ENCODE measurements around the gene FTMT.
"Not testable (repeated sequence)": the region's sequence is repeated elsewhere in the genome, so short reads cannot be mapped to it uniquely, and the experiment has no call there.

Gene FTMT

DNA sequence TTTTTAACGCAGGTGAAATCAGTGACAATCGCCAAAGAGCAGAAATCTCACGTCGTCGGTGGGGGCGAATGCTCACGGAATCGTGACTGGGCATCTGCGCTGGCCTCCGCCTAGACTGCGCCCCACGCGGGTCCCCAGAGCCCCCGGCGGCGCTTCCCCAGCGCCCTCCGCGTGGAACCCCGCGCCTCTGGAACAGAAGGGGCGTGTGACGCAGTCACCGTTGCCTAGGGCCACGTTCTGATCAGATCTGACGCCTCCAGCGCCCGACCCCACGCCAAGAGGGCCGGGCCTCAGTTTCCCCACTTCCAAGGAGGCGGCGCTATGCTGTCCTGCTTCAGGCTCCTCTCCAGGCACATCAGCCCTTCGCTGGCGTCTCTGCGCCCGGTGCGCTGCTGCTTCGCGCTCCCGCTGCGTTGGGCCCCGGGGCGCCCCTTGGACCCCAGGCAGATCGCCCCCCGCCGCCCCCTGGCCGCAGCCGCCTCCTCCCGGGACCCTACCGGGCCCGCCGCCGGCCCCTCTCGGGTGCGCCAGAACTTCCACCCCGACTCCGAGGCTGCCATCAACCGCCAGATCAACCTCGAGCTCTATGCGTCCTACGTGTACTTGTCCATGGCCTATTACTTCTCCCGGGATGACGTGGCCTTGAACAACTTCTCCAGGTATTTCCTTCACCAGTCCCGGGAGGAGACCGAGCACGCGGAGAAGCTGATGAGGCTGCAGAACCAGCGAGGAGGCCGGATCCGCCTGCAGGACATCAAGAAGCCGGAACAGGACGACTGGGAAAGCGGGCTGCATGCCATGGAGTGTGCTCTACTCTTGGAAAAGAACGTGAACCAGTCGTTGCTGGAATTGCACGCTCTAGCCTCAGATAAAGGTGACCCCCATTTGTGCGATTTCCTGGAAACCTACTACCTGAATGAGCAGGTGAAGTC, at the start of gene FTMT:
TSS of gene FTMT (plus strand) at position 240 of the 932 bp plus-strand sequence. CDS start at position 322, 82 bp downstream.
- DNase-seq, result no peak
- ATAC-seq, result no peak

DNA sequence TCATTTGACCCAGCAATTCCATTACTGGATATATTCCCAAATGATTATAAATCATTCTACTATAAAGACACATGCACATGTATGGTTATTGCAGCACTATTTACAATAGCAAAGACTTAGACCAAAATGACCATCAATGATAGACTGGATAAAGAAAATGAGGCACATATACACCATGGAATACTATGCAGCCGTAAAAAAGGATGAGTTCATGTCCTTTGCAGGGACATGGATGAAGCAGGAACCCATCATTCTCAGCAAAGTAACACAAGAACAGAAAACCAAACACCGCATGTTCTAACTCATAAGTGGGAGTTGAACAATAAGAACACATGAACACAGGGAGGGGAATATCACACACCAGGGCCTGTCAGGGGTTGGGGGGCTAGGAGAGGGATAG, 46.4 kb upstream of the FTMT start:
- not testable (repeated sequence) for ATAC-seq, DNase-seq

DNA sequence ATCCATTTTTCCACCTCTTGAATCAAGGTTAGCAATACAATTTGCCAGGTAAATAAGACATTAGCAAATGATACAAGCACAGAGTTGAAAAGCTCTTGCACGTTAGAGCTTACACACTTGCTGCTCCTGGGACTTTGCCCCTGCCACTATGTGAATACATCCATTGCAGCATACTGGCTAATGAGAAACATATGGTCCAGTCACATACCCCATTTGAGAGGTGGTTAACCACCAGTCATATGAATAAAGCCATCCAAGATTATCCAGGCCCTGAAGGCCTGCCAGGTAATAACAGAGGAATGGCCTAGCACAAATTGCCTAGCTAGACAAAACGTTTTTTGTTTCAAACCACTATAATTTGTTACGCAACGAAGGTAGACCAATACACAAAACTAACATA, 45.8 kb upstream of the FTMT start:
- DNase-seq, result no peak
- no peak for ATAC-seq

DNA sequence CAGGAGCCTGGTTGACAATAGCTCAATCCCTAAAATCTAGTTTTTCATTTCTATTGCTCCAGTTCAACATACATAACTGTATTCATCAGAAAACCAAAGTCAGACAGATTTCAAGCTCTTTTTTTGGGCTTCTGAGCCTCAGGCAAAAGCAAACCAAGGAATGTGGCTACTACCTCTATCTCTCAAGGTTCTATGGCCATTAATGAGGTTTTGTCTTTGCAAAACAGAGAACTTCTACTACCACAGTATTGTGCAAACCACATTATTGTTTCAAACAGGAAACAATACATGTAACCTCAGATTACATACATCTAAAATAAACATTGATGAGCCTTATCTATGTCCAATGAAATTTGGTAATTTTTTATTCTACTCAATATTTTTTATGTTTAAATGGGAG, 35.5 kb upstream of the FTMT start:
- no peak for DNase-seq
- ATAC-seq, result no peak

DNA sequence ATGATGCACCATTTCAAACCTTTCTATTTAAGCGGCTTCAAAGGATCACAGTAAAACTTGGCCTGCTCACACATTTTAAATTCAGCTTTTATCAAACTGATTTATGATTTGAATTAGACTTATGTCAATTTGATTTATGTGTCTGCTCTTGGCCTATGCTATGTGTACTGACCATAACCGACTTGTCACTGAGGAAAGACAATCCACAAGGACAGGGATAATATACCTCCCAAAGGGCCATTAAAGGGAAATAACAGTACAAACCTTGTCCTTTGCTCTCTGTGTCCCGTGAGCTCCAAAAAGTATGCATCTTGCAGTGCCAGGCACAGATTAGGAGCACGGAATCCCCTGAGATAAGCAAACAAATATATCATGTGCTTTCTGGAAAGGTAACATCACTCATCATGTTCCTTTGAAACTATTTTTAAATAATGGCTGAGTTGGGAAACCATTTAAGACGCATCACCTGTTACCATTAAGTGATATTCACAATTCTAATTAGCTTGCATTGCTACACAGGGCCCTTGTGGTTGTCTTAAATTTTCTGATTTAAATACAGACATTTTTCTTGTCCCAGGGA, 31.9 kb upstream of the FTMT start:
- no peak for DNase-seq

DNA sequence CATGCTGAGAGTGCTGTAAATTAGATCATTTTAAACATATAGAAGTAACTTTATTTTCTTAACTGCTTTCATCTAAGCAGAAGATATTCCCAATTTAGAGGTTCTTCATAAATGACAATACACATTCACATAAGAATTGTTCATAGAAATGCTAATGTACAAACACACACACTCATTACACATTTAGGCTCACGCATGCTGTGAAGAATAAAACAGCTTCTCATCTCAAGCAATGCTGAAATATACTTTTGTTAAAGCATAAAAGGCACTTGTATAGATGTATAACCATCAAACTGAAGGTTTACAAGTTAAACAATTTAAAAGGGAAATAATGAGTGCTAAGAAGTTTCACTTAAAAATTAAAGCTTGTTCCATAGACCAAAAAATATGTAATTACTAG, 18.1 kb upstream of the FTMT start:
- DNase-seq (no peak), ATAC-seq (no peak)

More for the DNA sequence above, 31.9 kb upstream of the FTMT start:
- no peak for ATAC-seq

DNA sequence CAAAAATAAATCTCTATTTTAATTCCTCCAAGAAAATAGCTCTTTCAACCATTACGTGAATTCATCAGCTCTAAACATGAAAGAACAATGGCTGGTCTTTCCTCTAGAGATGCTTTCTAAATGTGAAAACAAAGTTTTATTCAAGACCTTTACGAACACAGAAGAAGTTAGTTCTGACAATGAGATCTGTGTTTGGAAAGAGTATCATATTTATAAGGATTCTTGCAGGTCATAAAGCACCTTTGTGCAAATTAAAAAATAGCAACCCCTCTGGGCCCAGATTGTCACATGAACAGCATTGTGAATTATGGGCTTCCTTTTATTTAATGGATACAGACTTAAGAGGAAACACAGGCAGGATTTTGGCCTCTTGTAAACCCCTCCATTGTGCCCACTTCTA, 17.7 kb upstream of the FTMT start:
- DNase-seq (no peak), ATAC-seq (no peak)

DNA sequence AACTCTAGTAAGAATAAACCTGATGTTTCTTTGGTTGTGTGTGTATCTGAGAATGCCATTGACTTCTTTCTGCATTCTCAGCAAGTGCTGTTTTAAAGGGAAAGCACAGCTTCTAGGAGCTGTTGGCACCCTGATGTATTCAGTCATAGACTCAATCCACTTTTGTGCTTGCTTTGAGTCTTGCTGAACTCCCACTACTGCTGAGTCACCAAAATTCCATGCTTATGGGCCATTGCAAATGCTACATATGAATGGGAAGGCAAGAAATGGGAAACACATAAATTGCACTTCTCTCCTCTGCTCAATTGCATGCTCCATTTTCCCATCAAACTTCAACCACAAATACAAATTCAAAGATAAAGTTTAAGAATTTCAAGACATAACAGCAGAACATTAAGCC, 9.8 kb upstream of the FTMT start:
- no peak for ATAC-seq
- no peak for DNase-seq

DNA sequence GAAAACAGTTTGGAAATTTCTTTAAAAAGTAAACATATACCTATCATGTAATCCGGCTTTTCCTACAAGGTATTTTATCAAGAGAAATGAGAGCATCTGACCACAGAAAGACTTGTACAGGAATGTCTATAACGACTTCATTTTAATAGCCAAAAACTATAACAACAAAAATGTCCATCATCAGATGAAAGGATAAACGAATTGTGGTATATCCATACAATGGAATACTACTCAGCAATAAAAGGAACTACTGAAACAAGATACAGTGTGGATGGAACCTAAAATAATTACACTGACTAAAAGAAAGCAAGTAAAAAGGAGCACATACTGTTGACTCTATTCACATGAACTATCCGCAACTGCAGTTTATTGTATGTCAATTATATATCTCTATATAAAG, 1.4 kb upstream of the FTMT start:
- DNase-seq (no peak), ATAC-seq (no peak)

DNA sequence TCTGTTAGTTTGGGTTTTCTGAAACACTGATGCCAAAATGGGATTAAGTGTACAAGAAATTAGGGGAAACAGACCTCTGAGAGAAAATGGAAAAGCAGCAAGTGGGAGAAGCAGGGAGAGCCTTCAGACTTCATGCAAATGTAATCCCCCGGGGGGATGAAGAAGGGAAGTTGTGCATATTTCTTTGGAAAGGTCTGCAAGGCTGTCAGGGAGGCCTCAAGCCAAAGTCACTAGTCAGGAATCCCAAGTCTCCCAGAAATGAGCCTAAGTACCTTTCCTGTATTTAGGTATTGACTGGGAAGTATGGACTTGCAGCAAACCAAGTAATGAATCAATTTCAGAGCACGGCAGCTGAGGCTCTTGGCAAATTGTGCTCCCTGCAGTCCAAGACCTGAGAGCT, 2.2 kb downstream of the FTMT start:
- no peak for DNase-seq

DNA sequence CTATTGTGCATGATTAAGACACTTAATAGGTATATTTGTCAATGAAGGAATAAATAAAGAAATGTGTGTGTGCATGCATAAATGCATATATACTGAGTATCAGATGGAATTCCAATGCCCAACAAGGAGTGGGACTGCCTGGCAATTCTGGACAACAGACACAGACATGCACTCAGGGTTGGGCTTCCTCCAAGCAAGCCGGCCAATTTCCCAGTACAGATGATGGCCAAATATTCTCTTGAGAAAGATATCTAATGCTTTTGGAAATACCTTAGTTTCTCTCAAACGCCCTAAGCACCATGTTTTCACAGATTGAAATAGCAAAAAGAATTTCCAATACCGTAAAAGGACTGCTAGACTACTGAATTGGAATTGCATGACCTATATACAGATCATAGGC, 11.1 kb downstream of the FTMT start:
- no peak for ATAC-seq

More for the DNA sequence above, 2.2 kb downstream of the FTMT start:
- ATAC-seq, result no peak

DNA sequence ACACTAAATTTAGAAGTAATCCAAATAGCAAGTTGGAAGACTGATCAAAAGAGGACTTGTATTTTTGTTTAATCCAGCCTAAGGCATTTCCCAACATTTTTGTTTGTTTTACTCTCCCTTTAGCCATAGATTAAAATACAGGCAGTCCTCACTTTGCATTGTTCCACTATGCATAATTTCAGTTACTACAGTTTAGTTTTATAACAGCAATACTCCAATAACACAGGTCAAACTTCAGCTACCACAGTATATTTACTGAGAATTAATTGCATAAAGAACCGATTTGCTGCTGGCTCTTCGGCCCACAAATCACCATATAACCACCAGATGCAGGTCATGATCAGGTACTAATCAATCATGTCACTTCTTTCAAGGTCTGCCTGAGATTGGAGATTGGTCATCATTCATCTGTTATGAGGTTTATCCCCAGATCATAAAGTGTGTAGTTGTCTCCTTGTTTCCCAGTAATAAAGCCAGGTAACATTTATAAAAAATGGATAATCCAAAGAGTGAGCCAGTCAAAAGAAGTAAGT, 12.1 kb downstream of the FTMT start:
- no peak for DNase-seq
- ATAC-seq, result no peak

More for the DNA sequence above, 11.1 kb downstream of the FTMT start:
- DNase-seq, result no peak

DNA sequence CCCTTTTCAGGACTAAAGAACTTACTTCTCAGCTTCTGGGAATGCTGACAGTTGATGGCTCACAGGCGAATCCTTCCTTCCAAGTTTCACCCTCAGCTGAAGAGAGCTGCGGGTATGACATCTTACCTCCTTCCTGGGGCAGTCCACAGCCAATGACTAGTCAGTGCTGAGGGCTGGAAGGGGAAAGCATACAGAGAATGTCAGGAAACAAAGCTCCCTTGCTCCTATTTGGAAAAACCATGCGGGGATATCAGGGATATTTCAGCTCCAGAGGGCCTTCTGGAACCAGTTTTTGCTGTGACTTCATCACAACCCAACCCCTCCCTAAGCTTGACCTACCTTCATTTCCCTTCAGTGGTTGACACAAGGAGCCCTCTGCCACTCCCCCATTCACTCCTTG, 15.7 kb downstream of the FTMT start:
- no peak for DNase-seq
- no peak for ATAC-seq

DNA sequence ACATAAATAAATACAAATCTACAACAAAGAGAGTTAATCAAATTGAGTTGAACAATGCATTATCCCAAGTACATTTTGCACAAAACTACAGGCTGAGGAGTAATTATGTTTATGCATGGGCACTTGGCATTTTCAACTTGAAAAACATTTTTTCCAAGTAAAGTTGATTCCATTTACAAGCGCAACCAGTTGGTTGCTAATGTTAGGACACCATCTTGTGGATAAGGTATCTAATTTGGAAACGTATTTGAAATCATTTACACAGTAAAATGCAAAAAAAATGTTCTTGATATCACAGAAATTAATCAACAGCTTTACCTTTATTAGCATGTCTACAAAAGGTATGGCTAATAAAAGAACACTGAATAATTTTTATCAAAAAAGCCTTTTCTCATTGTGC, 18.8 kb downstream of the FTMT start:
- ATAC-seq, result no peak
- DNase-seq, result no peak

DNA sequence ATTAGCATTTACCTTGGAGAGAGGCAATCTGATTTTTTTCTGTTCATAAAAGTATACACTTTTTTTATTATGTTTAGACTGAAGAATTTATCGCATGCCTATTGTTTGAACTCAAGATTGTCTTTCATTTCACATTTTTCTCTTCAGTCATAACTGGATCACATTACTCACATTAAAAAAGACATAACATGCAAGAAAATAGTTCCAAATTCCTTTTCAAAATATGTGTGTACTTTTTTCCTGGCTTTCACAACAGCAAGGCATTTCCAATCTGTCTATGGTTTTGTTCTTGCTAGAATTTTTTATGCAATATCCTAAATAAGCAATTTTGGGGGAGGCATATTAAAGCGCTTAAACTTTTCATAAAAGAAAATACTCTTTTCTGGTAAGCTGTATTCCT, 21.2 kb downstream of the FTMT start:
- DNase-seq, result no peak
- ATAC-seq, result no peak

DNA sequence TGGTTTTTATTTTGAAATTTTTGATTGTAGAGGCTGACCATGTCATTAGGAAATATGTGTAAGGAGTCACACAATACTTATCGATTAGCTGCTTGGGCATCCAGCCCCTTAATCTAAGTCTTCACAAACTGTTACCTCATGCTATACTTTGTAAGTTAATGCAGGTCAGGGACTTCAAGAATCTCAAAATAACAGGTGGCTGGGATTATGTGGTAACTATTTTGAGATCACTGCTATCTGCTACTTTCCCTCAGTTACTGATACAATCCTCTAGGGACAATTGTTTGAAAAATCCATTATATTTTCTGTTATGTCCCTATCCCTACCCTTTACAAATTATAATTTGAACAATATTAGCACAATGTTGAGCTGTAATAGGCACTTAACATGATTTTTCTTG, 21.7 kb downstream of the FTMT start:
- no peak for DNase-seq
- ATAC-seq, result no peak

DNA sequence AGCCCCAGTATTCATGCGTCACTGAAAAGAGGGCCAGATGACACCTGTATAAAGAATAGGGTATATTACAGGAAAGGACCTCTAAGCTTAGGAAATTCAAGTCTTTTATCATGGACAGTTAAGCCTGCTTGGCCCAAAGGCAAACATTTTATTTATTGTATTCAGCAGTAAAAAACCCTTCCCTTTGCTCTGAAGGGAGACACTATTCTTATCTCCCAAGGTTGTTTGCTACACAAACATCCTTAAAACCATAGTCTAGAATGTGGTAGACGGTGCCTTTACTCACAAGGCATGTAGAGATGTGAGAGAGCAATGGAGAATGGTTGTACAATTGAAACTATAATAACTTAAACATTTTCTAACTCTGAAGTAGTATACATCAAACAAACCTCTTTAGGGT, 33.9 kb downstream of the FTMT start:
- ATAC-seq (no peak), DNase-seq (no peak)

DNA sequence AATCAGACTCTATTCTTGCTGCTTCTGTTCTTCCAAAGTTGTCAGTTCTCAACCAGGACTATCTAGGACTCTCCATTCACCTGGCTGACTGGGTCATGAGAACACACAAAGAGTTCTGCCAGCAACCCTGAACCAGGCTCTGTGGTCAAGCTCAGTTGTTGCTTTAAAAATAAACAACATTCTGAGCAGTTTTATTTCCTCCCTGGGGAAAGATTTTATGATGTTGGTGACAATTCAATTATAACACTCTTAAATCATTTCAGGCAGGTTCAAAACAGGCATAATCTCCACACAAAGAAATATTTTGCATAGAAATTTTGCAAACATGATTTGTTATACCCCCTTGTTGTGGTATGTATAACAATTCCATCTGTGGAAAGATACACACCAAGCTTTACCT, 36.0 kb downstream of the FTMT start:
- DNase-seq, result no peak
- ATAC-seq, result no peak

DNA sequence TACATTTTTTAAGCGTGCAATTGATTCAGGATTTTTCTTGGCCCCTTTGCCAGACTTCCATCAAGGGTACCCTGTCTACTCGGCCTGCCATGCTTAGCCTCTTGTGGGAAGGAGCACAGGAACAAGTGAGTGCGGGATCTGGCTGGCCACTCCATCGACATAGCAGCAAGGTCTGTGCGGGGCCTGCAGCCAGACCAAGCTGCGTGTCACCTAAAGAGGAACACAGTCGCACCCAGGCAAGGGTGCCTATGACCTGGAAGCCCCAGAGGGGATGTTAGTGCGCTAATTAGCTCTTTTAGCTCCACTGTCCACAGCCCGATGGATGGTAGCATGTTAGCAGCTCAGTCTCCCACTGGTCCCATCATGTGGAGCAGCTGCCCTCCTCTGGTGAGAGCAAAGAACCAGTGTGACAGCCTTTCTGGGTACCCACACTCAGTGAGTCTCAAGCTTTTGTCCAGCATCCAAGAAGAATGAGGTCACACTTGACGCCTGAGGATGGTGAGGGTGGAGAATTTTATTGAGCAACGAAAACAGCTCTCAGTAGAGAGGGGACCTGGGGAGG, 38.7 kb downstream of the FTMT start:
- DNase-seq (no peak), ATAC-seq (no peak)

DNA sequence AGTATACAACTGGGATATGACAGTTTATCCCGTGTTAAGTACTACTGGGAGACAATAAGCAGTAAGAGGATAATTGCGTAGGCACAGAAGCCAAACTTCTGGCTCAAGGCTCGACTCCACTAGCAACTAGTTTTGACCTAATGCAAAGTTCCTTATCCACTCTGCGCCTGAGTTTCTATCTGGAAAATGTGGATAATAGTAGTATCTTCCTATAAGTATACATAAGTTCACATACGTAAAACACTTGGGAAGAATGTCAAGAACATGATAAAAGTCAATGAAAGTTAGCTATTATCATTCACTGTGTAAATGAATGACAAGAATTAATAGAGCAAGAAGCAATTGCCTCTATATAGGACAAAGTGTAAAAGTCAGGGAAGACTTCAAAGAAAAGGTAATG, 45.7 kb downstream of the FTMT start:
- ATAC-seq (no peak), DNase-seq (no peak)

DNA sequence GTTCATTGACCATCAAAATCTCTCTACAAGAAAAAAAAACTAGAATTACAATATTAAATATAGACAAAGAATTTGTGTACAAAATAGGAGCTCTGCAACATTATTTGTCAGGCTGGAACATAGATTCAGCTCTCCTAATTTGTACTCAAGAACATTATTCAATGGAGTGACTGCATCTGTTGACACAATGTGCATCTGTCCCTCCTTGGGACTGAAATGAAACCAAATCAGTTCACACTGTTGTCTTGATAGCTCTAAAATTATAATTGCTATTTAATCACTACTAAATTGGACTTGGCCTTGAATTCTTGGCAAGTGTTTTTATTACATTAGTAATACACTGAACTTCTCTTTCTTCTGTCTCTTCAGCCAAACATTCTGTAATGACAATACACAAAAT, 47.7 kb downstream of the FTMT start:
- no peak for DNase-seq
- no peak for ATAC-seq
